Fibroblast of mammary gland (primary cell): Measurements from ENCODE around the gene NCK2.

Experiments used
- DNase-seq: peaks from one replicate; pipeline ENCODE4 v3.0.0-alpha.2; 2010; ENCODE audit warnings: low read depth
- H3K4me3 ChIP-seq: 2 replicates; pipeline ENCODE4 v1.5.1; 2011; ENCODE audit warnings: low read depth, mild to moderate bottlenecking, low read length, moderate library complexity; ENCODE audit not compliant: control insufficient read depth
- TF ChIP-seq, protein P1 (sequence below): conservative IDR thresholded peaks from 2 replicates; pipeline ENCODE4 v1.5.1; 2011; ENCODE audit warnings: low read depth, low read length, inconsistent platforms; ENCODE audit not compliant: control insufficient read depth, insufficient read depth

Gene NCK2

DNA sequence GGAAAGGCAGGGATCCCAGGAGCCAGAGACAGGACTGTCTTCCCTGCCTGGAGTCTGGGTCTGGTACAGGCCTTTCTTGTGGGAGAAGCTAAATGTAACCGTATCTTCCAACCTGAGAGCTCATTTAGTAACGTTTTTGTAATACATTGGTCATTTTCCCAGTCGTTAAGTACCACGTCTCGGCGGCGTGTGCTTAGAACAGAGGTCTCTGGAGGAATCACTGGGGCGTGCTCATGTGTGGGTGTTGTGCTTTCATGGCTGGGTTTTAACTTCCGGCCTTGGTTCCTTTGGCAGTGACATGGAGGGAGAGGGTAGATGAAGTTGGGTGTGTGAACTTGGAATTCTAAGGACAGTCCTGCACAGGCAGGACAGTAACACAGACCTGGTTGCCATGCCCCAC is 79.7 kb downstream of the NCK2 start:
- TF ChIP-seq, protein P1, sequence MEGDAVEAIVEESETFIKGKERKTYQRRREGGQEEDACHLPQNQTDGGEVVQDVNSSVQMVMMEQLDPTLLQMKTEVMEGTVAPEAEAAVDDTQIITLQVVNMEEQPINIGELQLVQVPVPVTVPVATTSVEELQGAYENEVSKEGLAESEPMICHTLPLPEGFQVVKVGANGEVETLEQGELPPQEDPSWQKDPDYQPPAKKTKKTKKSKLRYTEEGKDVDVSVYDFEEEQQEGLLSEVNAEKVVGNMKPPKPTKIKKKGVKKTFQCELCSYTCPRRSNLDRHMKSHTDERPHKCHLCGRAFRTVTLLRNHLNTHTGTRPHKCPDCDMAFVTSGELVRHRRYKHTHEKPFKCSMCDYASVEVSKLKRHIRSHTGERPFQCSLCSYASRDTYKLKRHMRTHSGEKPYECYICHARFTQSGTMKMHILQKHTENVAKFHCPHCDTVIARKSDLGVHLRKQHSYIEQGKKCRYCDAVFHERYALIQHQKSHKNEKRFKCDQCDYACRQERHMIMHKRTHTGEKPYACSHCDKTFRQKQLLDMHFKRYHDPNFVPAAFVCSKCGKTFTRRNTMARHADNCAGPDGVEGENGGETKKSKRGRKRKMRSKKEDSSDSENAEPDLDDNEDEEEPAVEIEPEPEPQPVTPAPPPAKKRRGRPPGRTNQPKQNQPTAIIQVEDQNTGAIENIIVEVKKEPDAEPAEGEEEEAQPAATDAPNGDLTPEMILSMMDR, result no peak
- peak; percentile 24 for DNase-seq

DNA sequence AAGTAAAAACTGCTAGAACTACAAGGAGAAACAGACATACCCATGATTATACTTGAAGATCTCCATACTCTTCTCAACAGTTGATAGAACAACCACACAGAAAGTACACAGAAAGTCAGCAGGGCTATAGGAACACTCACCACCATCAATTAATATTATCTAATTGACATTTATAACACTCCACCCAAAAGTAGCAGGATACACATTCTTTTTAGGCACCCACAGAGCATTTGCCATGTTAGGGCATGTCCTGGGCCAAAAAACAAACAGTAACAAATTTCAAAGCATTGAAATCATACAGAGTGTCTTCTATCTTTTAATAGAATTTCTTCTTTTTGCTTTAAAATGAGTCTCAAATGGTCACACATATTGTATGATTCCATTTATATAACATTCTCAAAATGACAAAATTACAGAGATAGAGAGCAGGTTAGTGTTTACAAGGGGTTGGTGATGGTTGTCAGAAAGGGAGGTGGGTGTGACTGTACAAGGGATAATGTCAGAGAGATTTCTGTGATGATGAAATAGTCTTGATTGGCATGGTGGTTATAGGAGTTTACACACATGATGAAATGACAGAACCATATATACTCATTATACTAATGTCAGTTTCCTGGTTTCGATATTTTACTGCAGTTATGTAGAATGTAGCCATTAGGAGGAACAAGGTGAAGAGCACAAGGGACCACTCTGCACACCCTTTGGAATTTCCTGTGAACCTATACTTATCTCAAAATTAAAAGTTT is 82.8 kb downstream of the NCK2 start:
- TF ChIP-seq, protein P1, result no peak
- H3K4me3 ChIP-seq, result no peak overlapping the region
- no peak for DNase-seq

More for the DNA sequence above, 79.7 kb downstream of the NCK2 start:
- no peak overlapping the region for H3K4me3 ChIP-seq

DNA sequence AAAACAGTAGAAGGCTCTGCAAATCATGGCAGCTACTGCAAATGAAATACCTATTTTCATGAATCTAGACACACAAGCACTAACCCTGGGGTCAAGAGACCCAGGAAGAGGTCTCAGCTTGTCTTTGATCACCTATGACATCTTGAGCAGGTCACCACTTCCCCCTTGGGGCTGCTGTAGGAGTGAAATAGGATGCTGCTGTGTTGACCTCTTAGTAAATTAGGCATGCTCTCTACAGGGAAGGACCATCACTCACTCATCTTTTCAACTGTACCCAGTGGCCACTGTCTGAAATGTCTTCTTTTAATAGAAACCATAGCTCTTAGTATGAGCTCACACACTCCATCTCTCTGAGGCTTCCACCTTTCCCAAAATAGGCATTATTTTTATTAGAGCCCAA is 83.8 kb downstream of the NCK2 start:
- no peak for DNase-seq
- H3K4me3 ChIP-seq, result no peak overlapping the region
- TF ChIP-seq, protein P1, result no peak

DNA sequence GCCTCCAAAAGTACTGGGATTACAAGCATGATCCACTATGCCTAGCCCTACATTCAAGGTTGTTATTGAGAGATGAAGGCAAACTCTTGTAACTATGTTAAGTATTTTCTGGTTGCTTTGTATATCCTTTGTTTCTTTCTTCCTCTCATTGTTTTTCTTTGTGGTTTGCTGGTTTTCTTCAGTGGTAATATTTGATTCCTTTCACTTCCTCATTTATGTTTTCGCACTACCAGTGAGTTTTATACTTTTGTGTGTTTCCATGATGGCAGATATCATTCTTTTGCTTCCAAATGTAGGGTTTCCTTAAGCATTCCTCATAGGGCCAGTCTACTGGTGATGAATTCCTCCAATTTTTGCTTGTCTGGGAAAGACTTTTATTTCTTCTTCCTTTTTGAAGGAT is 90.2 kb downstream of the NCK2 start:
- no peak for DNase-seq
- no peak overlapping the region for H3K4me3 ChIP-seq
- TF ChIP-seq, protein P1, result no peak

DNA sequence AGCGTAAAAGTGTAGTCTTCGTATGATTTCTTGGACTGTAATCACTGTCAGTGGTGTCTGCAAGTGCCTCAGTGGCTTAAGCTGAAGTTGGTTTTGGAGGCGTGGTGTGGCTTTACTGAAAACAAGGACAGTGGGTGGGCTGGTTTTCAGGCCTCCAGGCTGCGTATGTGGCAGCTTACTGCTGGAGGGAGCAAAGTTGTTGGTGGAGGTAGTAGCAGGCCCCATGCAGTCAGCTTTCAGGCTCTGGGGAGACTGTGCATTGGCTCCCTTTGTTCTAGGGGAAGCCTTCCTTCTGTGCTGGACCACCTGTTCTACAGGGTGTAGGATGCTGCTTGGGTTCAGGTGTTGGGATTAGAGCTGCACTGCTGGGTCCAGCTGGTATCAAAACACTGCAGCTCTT is 91.6 kb downstream of the NCK2 start:
- DNase-seq, result no peak
- TF ChIP-seq, protein P1, result no peak
- no peak overlapping the region for H3K4me3 ChIP-seq

DNA sequence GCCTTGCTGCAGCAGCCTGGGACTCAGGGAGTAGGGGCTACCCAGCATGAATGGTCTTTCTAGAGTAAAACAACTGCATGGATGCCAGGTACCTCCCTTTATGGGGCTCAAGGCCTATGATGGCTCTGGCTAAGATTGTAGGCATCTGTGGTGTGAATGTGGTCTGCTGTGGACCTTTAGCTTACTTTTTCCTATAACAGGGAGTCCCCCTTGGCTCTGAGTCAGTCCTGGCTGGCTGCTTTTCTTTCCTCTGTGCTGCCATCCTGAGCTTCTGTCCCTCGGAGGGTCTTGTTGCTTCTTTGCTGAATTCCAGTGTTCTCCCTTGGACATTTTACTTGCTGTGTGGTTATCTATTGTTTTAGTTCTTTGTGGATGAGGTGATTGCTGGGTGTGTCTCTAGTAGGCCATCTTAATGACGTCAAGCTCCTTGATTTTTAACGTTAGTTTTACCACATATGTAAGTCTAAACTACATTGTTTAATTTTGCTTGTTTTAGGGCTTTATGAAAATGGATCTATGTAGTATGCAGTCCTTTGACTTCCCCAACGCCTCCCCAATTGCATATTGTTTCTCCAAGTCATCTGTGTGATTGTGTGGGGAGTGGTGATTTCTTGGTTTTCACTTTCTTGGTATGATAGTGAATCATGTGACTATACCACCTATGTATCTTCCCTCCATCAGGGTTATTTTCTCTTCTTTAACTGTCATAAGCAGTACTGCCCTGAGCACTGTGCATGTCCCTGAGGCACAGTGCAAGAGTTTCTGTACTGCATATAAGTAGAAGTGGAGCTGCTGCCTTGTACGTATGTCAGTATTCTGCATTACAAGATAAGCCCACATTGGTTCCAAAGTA is 92.4 kb downstream of the NCK2 start:
- H3K4me3 ChIP-seq, result no peak overlapping the region
- no peak for DNase-seq
- TF ChIP-seq, protein P1, result no peak
